ENCODE results near the gene NAA10.

The NAA10 gene

DNA sequence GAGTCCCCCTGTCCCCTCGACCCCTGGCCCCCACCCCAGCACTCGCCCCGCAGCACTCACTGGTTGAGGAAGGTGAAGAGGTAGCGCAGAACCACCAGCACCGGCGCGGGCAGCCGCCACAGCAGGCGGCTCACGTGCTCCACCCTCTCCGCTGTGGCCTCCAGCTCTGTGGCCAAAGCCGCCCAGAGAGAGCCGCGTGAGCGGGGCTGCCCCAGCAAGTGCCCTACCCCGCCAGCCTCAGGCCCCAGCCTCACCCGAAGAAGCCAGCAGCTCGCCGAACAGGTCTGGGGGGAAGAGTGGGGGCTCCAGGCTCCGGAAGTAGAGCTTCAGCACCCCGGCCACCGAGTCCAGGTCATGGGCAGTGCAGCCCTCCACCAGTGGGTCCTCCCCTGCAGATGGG, 24.4 kb downstream of the NAA10 start:
- ChIA-PET CTCF (interaction anchor here (0.6 to 0.8 kb wide), 2 partner anchors 13 to 15 kb away, joined by 3 read pairs; no protein-coding TSS in a partner anchor), POLR2A (ENCODE audit: low non-redundant PET) (interaction anchor here (1.3 kb wide), 1 partner anchor 18 kb away, joined by 4 read pairs; no protein-coding TSS in a partner anchor)

DNA sequence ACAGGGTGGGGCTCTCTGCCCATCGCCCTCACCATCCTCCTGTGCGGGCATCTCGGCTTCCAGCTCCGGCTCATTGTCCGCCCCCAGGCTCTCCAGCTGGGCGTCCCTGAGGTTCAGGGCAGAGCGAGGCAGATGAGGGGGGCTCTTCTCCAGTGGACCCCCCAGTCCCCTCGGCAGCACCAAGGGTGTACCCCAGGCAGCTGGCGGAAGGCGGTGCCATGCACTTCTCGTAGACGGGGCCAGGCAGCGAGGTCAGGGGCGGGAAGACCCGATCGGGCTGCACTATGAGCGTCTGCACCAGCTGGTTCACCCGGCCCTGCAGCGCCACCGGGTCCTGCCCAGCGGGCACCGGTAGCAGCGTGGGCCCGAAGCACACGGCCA, 24.9 kb downstream of the NAA10 start:
- TF ChIP-seq, protein P1, sequence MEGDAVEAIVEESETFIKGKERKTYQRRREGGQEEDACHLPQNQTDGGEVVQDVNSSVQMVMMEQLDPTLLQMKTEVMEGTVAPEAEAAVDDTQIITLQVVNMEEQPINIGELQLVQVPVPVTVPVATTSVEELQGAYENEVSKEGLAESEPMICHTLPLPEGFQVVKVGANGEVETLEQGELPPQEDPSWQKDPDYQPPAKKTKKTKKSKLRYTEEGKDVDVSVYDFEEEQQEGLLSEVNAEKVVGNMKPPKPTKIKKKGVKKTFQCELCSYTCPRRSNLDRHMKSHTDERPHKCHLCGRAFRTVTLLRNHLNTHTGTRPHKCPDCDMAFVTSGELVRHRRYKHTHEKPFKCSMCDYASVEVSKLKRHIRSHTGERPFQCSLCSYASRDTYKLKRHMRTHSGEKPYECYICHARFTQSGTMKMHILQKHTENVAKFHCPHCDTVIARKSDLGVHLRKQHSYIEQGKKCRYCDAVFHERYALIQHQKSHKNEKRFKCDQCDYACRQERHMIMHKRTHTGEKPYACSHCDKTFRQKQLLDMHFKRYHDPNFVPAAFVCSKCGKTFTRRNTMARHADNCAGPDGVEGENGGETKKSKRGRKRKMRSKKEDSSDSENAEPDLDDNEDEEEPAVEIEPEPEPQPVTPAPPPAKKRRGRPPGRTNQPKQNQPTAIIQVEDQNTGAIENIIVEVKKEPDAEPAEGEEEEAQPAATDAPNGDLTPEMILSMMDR (conservative IDR thresholded peaks at IDR 0.05; ENCODE audit: low read depth), result no peak
- no peak overlapping the region for H3K27ac ChIP-seq
- CTCF ChIA-PET, result interaction anchor here (0.6 to 0.8 kb wide), 2 partner anchors 13 to 417 kb away, joined by 3 read pairs; no protein-coding TSS in a partner anchor
- DNase-seq (ENCODE audit: low spot score), result no peak
- POLR2A ChIA-PET (ENCODE audit: low non-redundant PET), result interaction anchor here (0.5 to 1.3 kb wide), 2 partner anchors 18 to 115 kb away, joined by 4 read pairs; partner anchors contain the start of gene SSR4

More for the DNA sequence above, 24.4 kb downstream of the NAA10 start:
- no peak for DNase-seq (ENCODE audit: low spot score)
- no peak overlapping the region for H3K27ac ChIP-seq
- TF ChIP-seq, protein P1 (conservative IDR thresholded peaks at IDR 0.05; ENCODE audit: low read depth), result no peak

DNA sequence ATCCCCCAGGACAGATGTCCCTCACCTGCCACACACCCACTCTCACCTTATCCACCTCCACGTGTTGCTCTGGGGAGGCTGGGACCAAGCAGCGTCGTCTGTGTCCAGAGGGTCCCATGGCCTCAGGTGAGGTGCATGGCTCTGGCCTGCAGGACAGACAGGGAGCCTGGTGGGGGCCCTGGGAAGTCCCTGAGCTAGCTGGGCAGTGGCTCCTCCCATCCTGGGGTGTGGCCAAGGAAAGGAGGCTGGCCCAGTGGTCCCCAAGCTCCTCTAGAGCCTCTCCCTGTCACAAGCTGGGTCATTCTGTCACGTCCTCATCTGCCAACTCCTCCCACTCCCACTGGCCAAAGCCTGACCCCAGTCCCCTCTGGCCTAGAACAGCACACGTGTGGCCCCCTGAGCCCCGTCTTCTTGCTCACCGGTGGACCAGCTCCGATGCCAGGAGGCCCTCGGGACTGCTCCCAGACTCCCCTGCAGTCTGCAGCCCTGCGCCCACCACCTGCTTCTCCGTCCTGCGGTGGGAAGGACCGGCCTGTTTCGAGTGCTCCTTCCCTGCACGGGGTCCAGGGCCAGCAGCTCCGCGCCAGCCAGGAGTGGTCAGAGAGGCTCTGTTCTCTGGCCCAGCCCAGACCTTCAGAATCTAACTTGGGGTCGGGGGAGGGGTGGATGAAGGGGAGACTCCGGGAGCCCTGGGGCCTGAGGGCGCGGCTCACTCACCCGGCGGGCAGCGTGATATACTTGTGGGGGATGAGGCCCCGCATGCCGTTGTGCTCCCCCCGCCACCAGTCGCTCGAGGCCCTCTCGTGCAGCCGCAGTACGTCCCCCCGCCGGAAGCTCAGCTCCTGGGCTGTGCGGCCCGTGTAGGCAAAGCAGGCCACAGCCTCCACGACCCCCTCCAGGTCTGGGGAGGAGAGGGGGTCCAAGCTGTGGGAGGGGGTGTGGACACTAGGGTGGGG, 25.5 kb downstream of the NAA10 start:
- no peak for DNase-seq (ENCODE audit: low spot score)
- POLR2A ChIA-PET (ENCODE audit: low non-redundant PET), result interaction anchor here (0.5 kb wide), 1 partner anchor 115 kb away, joined by 4 read pairs; the partner anchor contains the start of gene SSR4
- no peak overlapping the region for H3K27ac ChIP-seq
- CTCF ChIA-PET, result interaction anchor here (0.6 to 0.8 kb wide), 2 partner anchors 14 to 416 kb away, joined by 3 read pairs; no protein-coding TSS in a partner anchor
- TF ChIP-seq, protein P1 (conservative IDR thresholded peaks at IDR 0.05; ENCODE audit: low read depth), result no peak

DNA sequence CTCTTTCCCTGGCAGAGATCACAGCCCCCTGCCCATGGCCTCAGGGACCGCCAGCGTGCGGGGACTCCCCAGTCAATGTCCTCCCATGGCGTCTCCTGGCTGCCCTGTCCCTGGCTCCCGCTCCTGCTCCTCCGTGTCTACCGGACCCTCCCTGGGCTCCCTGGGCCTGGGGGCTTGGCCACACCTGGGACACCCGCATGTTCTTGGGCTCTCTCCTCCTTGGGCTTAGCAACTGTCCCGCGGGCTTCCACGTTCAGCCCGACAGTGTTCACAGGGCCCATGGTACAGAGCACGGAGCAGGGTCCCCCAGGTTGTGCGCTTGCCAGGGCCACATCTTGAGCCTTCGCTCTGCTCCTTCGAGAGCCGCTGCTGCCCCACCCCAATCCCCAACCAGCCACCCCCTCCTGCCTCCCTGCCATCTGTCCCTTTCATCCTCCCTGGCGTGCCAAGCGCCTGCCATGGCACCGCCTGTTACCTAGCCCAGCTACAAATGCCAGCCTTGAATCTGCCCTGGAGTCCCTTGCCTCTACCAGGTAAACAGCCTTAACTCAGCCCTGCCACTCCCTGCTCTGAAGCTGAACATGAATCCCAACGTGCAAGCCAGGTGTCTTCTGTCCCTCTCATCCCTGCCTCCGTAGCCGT, 26.5 kb downstream of the NAA10 start:
- ChIA-PET POLR2A (ENCODE audit: low non-redundant PET) (no interaction called here), CTCF (no interaction called here)
- TF ChIP-seq, protein P1 (conservative IDR thresholded peaks at IDR 0.05; ENCODE audit: low read depth), result no peak
- DNase-seq (ENCODE audit: low spot score), result no peak
- no peak overlapping the region for H3K27ac ChIP-seq

DNA sequence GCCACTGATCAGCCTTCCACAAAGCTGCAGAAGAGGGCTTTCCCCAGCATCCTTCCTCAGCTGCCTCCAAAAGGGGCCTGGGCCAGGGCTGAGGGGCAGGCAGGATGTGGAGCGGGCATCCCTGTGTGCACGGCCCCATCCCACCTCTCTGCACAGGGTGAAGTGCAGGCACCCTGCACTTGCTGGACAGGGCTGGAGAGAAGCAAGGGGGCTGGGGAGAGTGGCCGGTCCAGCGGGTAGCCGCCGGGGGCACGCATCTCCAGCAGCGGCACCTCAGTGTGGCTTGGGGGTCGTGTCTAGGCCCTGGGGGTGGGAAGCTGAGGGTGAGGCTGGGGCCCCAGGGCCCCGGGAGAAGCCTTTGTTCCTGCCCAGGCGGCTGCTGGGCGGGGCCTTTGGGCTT, 27.4 kb downstream of the NAA10 start:
- H3K27ac ChIP-seq, result no peak overlapping the region
- TF ChIP-seq, protein P1 (conservative IDR thresholded peaks at IDR 0.05; ENCODE audit: low read depth), result no peak
- ChIA-PET POLR2A (ENCODE audit: low non-redundant PET) (no interaction called here), CTCF (interaction anchor here (0.8 kb wide), 1 partner anchor 40 kb away, joined by 3 read pairs; no protein-coding TSS in a partner anchor)
- DNase-seq (ENCODE audit: low spot score), result no peak
